ENCODE measurements around the gene CFL1. TPM values are rescaled to one million over a fixed set of nuclear protein-coding genes. Genes with fewer than 3 reads are reported as not detected.

Gene CFL1
- total RNA-seq (705 TPM), polyA plus RNA-seq (ENCODE audit: insufficient read depth, low read depth, low replicate concordance) (846 TPM)
- long read RNA-seq, donor 1, transcript CFL1-210 (2 exons, 1,509 nt), result minor isoform, 13 of 430 reads
- long read RNA-seq, donor 1, transcript CFL1-209 (3 exons, 647 nt), result minor isoform, 23 of 430 reads
- long read RNA-seq, donor 1, transcript CFL1-201 (4 exons, 1,234 nt), result major isoform, 385 of 430 reads
- long read RNA-seq, donor 1, partial matches to known transcripts, result 7 of 430 reads
- long read RNA-seq, donor 1, other reads (novel, unspliced or antisense), result 0 of 430 reads
- long read RNA-seq, donor 2, transcript CFL1-210 (2 exons, 1,509 nt), result minor isoform, 9 of 396 reads
- long read RNA-seq, donor 2, transcript CFL1-201 (4 exons, 1,234 nt), result major isoform, 337 of 396 reads
- long read RNA-seq, donor 2, transcript CFL1-209 (3 exons, 647 nt), result minor isoform, 18 of 396 reads
- long read RNA-seq, donor 2, partial matches to known transcripts, result 21 of 396 reads
- long read RNA-seq, donor 2, other reads (novel, unspliced or antisense), result 7 of 396 reads
- long read RNA-seq, donor 3, transcript CFL1-210 (2 exons, 1,509 nt), result minor isoform, 13 of 458 reads
- long read RNA-seq, donor 3, transcript CFL1-201 (4 exons, 1,234 nt), result major isoform, 383 of 458 reads
- long read RNA-seq, donor 3, transcript CFL1-209 (3 exons, 647 nt), result minor isoform, 26 of 458 reads
- long read RNA-seq, donor 3, partial matches to known transcripts, result 30 of 458 reads
- long read RNA-seq, donor 3, other reads (novel, unspliced or antisense), result 5 of 458 reads
- long read RNA-seq, donor 4, transcript CFL1-201 (4 exons, 1,234 nt), result major isoform, 250 of 283 reads
- long read RNA-seq, donor 4, transcript CFL1-209 (3 exons, 647 nt), result minor isoform, 25 of 283 reads
- long read RNA-seq, donor 4, transcript CFL1-210 (2 exons, 1,509 nt), result minor isoform, 5 of 283 reads
- long read RNA-seq, donor 4, partial matches to known transcripts, result 0 of 283 reads
- long read RNA-seq, donor 4, other reads (novel, unspliced or antisense), result 0 of 283 reads
- long read RNA-seq, donor 5, transcript CFL1-201 (4 exons, 1,234 nt), result major isoform, 24 of 24 reads
- long read RNA-seq, donor 5, partial matches to known transcripts, result 0 of 24 reads
- long read RNA-seq, donor 5, other reads (novel, unspliced or antisense), result 0 of 24 reads
- long read RNA-seq, donor 6, transcript CFL1-201 (4 exons, 1,234 nt), result major isoform, 597 of 706 reads
- long read RNA-seq, donor 6, transcript CFL1-209 (3 exons, 647 nt), result minor isoform, 53 of 706 reads
- long read RNA-seq, donor 6, transcript CFL1-210 (2 exons, 1,509 nt), result minor isoform, 21 of 706 reads
- long read RNA-seq, donor 6, partial matches to known transcripts, result 32 of 706 reads
- long read RNA-seq, donor 6, other reads (novel, unspliced or antisense), result 0 of 706 reads
- long read RNA-seq, donor 7, transcript CFL1-201 (4 exons, 1,234 nt), result major isoform, 364 of 468 reads
- long read RNA-seq, donor 7, transcript CFL1-209 (3 exons, 647 nt), result minor isoform, 14 of 468 reads
- long read RNA-seq, donor 7, partial matches to known transcripts, result 5 of 468 reads
- long read RNA-seq, donor 7, other reads (novel, unspliced or antisense), result 80 of 468 reads
- long read RNA-seq, donor 8, transcript CFL1-209 (3 exons, 647 nt), result minor isoform, 33 of 477 reads
- long read RNA-seq, donor 8, transcript CFL1-210 (2 exons, 1,509 nt), result minor isoform, 26 of 477 reads
- long read RNA-seq, donor 8, transcript CFL1-201 (4 exons, 1,234 nt), result major isoform, 372 of 477 reads
- long read RNA-seq, donor 8, partial matches to known transcripts, result 40 of 477 reads
- long read RNA-seq, donor 8, other reads (novel, unspliced or antisense), result 0 of 477 reads
- long read RNA-seq, donor 9, transcript CFL1-210 (2 exons, 1,509 nt), result minor isoform, 8 of 217 reads
- long read RNA-seq, donor 9, transcript CFL1-201 (4 exons, 1,234 nt), result major isoform, 193 of 217 reads
- long read RNA-seq, donor 9, transcript CFL1-209 (3 exons, 647 nt), result minor isoform, 12 of 217 reads
- long read RNA-seq, donor 9, partial matches to known transcripts, result 0 of 217 reads
- long read RNA-seq, donor 9, other reads (novel, unspliced or antisense), result 0 of 217 reads
- long read RNA-seq, donor 10, transcript CFL1-210 (2 exons, 1,509 nt), result minor isoform, 13 of 339 reads
- long read RNA-seq, donor 10, transcript CFL1-201 (4 exons, 1,234 nt), result major isoform, 285 of 339 reads
- long read RNA-seq, donor 10, transcript CFL1-209 (3 exons, 647 nt), result minor isoform, 27 of 339 reads
- long read RNA-seq, donor 10, partial matches to known transcripts, result 11 of 339 reads
- long read RNA-seq, donor 10, other reads (novel, unspliced or antisense), result 0 of 339 reads

- peak within 1 kb of the TSS; percentile 98 to 100 for H3K27ac ChIP-seq (ENCODE audit: low read depth in 2 of 2, low read length in 2 of 2)
- peak within 1 kb of the TSS; percentile 77 to 96 (median 95) for H3K4me3 ChIP-seq (ENCODE audit: low read length in 3 of 3)
- H3K9ac ChIP-seq (ENCODE audit: low read length in 3 of 3), result peak within 1 kb of the TSS; percentile 84 to 86 (median 85)
- peaks cover 0 to 31% (median 27%) of the 10 kb centered on the region in 3 donors for H3K4me1 ChIP-seq (ENCODE audit: control insufficient read depth in 2 of 3, insufficient read depth in 2 of 3, low read depth in 1 of 3, low read length in 3 of 3)
- FAIRE-seq (no peak), DNase-seq (peak; percentile 98 to 100 (median 99))
- H3K27me3 ChIP-seq (ENCODE audit: control insufficient read depth, insufficient read depth, low read length), result no peaks in the 10 kb centered on the region
- peaks cover 11 to 29% (median 23%) of the 10 kb centered on the region in 3 donors for H3K36me3 ChIP-seq (ENCODE audit: control insufficient read depth in 2 of 3, insufficient read depth in 3 of 3, low read length in 3 of 3)
- intact Hi-C loops (cut with DNase I), result no loop called here
- H3K9me3 ChIP-seq (ENCODE audit: control insufficient read depth in 2 of 3, insufficient read depth in 1 of 3, low read length in 3 of 3), result no peaks in the 10 kb centered on the region
- TF ChIP-seq CTCF (IDR thresholded peaks at IDR 0.05; ENCODE audit: borderline replicate concordance, extremely low read depth, insufficient read depth), result no peak
Measured at GRCh38 chr11:65857853-65858680, at the start of gene CFL1. CFL1 (minus strand) TSS chr11:65858180; CDS start chr11:65858099, 81 bp downstream.

- Histone ChIP-seq H3K27ac (ENCODE audit: low read depth in 2 of 2, low read length in 2 of 2) (no peak overlapping the region), H3K9me3 (ENCODE audit: control insufficient read depth in 2 of 3, insufficient read depth in 1 of 3, low read length in 3 of 3) (no peaks in the 10 kb centered on the region), H3K36me3 (ENCODE audit: control insufficient read depth in 2 of 3, insufficient read depth in 3 of 3, low read length in 3 of 3) (no peaks in the 10 kb centered on the region), H3K27me3 (ENCODE audit: control insufficient read depth, insufficient read depth, low read length) (no peaks in the 10 kb centered on the region), H3K4me3 (ENCODE audit: low read length in 3 of 3) (no peak overlapping the region), H3K9ac (ENCODE audit: low read length in 3 of 3) (no peak overlapping the region), H3K4me1 (ENCODE audit: control insufficient read depth in 2 of 3, insufficient read depth in 2 of 3, low read depth in 1 of 3, low read length in 3 of 3) (peaks cover 0 to 1% (median 0%) of the 10 kb centered on the region in 3 donors)
- intact Hi-C loops (cut with DNase I), result no loop called here
- no peak for TF ChIP-seq CTCF (IDR thresholded peaks at IDR 0.05; ENCODE audit: borderline replicate concordance, extremely low read depth, insufficient read depth)
- FAIRE-seq (no peak), DNase-seq (no peak)
Measured at GRCh38 chr11:65906602-65907001, 48.6 kb upstream of the CFL1 start.

Measured in kidney (tissue), 22 donors.